ENCODE data around the gene MAP2K5.

Gene MAP2K5

GRCh38 chr15:67723294-67724024 is 181.0 kb downstream of the MAP2K5 start:
- no peak for DNase-seq (ENCODE audit: low read depth)

GRCh38 chr15:67724691-67725375 is 182.3 kb downstream of the MAP2K5 start:
- DNase-seq (ENCODE audit: low read depth): no peak

GRCh38 chr15:67730135-67730534 is 187.6 kb downstream of the MAP2K5 start:
- DNase-seq (ENCODE audit: low read depth): no peak

- DNase-seq (ENCODE audit: low read depth): no peak
Measured at GRCh38 chr15:67731112-67731721, 188.7 kb downstream of the MAP2K5 start.

GRCh38 chr15:67732164-67732563 is 189.7 kb downstream of the MAP2K5 start:
- no peak for DNase-seq (ENCODE audit: low read depth)

GRCh38 chr15:67732671-67733374 is 190.3 kb downstream of the MAP2K5 start:
- no peak for DNase-seq (ENCODE audit: low read depth)

GRCh38 chr15:67735896-67736295 is 193.4 kb downstream of the MAP2K5 start:
- DNase-seq (ENCODE audit: low read depth): no peak

- no peak for DNase-seq (ENCODE audit: low read depth)
Measured at GRCh38 chr15:67736810-67737209, 194.3 kb downstream of the MAP2K5 start.

GRCh38 chr15:67738056-67738455 is 195.6 kb downstream of the MAP2K5 start:
- DNase-seq (ENCODE audit: low read depth): no peak

- no peak for DNase-seq (ENCODE audit: low read depth)
Measured at GRCh38 chr15:67740405-67740804, 197.9 kb downstream of the MAP2K5 start.

- no peak for DNase-seq (ENCODE audit: low read depth)
Measured at GRCh38 chr15:67741308-67741707, 198.8 kb downstream of the MAP2K5 start.

- DNase-seq (ENCODE audit: low read depth): no peak
Measured at GRCh38 chr15:67743558-67743957, 201.1 kb downstream of the MAP2K5 start.

- DNase-seq (ENCODE audit: low read depth): no peak
Measured at GRCh38 chr15:67744331-67745072, 202.0 kb downstream of the MAP2K5 start.

- DNase-seq (ENCODE audit: low read depth): no peak
Measured at GRCh38 chr15:67745073-67746006, 202.8 kb downstream of the MAP2K5 start.

- DNase-seq (ENCODE audit: low read depth): no peak
Measured at GRCh38 chr15:67746022-67746421, 203.5 kb downstream of the MAP2K5 start.

GRCh38 chr15:67746450-67746849 is 203.9 kb downstream of the MAP2K5 start:
- DNase-seq (ENCODE audit: low read depth): no peak

GRCh38 chr15:67747921-67748320 is 205.4 kb downstream of the MAP2K5 start:
- DNase-seq (ENCODE audit: low read depth): no peak

GRCh38 chr15:67750371-67750770 is 207.9 kb downstream of the MAP2K5 start:
- DNase-seq (ENCODE audit: low read depth): no peak

- DNase-seq (ENCODE audit: low read depth): no peak
Measured at GRCh38 chr15:67753891-67754290, 211.4 kb downstream of the MAP2K5 start.

- DNase-seq (ENCODE audit: low read depth): no peak
Measured at GRCh38 chr15:67755264-67755663, 212.8 kb downstream of the MAP2K5 start.

GRCh38 chr15:67755936-67756335 is 213.4 kb downstream of the MAP2K5 start:
- DNase-seq (ENCODE audit: low read depth): no peak
